WTC11 (cell line): Measurements from ENCODE around the gene CARMIL1. TPM values are rescaled to one million over a fixed set of nuclear protein-coding genes. Genes with fewer than 3 reads are reported as not detected.

Experiments used
- ATAC-seq: fragments of 200-7000 bp; cut with Tn5 transposase; 2 replicates; pipeline ENCODE4 v1.10.0; 2021; ENCODE audit warnings: mild to moderate bottlenecking, moderate library complexity
- CTCF ChIA-PET: fragments of 300-600 bp; sonication (Branson Sonifier 250); formaldehyde crosslinking; loops from one replicate; lab custom pipeline; 2021; ENCODE audit warnings: antibody characterized with exemption; lab: Charles Lee
- POLR2A ChIA-PET: fragments of 350-600 bp; sonication (Branson Sonifier 250); formaldehyde crosslinking; loops from one replicate; lab custom pipeline; 2021; ENCODE audit warnings: antibody characterized with exemption; lab: Charles Lee
- DNase-seq: peaks from one replicate; pipeline ENCODE4 v3.0.0; 2021; ENCODE audit warnings: low spot score
- H3K27ac Mint-ChIP-seq: 2 replicates; pipeline ENCODE4 v1.8.0; 2021; ENCODE audit warnings: mixed read lengths
- H3K27me3 Mint-ChIP-seq: 2 replicates; pipeline ENCODE4 v1.8.0; 2021; ENCODE audit warnings: low read depth, mild to moderate bottlenecking, moderate library complexity, mixed read lengths
- H3K36me3 Mint-ChIP-seq: 2 replicates; pipeline ENCODE4 v1.8.0; 2021; ENCODE audit warnings: mixed read lengths
- H3K4me1 Mint-ChIP-seq: 2 replicates; pipeline ENCODE4 v1.8.0; 2022; ENCODE audit warnings: mixed read lengths
- H3K4me3 Mint-ChIP-seq: 2 replicates; pipeline ENCODE4 v1.8.0; 2021; ENCODE audit warnings: mild to moderate bottlenecking, moderate library complexity, mixed read lengths
- H3K9me3 Mint-ChIP-seq: 2 replicates; pipeline ENCODE4 v1.8.0; 2021; ENCODE audit warnings: mixed read lengths
- ATF1 ChIP-seq: sonication (generic); formaldehyde crosslinking; IDR thresholded peaks from 2 replicates; pipeline ENCODE4 v1.8.1; 2023; ENCODE audit warnings: mild to moderate bottlenecking, moderate library complexity, missing genetic modification reagents
- ELF4 ChIP-seq: sonication (generic); formaldehyde crosslinking; IDR thresholded peaks from 2 replicates; pipeline ENCODE4 v1.8.1; 2022; ENCODE audit warnings: low read depth, mild to moderate bottlenecking, moderate library complexity, missing genetic modification reagents
- EMX1 ChIP-seq: fragments of 250-450 bp; sonication (Bioruptor Pico); IDR thresholded peaks from 2 replicates; pipeline ENCODE4 v1.8.0; 2021; ENCODE audit warnings: mild to moderate bottlenecking
- ESRRA ChIP-seq: sonication (generic); formaldehyde crosslinking; IDR thresholded peaks from 2 replicates; pipeline ENCODE4 v1.8.1; 2022; ENCODE audit warnings: mild to moderate bottlenecking, missing genetic modification reagents, borderline replicate concordance
- ETV6 ChIP-seq: sonication (generic); formaldehyde crosslinking; IDR thresholded peaks from 2 replicates; pipeline ENCODE4 v1.8.1; 2022; ENCODE audit warnings: mild to moderate bottlenecking, missing genetic modification reagents
- NFE2L1 ChIP-seq: sonication (generic); formaldehyde crosslinking; IDR thresholded peaks from 2 replicates; pipeline ENCODE4 v1.8.1; 2023; ENCODE audit warnings: missing genetic modification reagents
- NR1H2 ChIP-seq: sonication (generic); formaldehyde crosslinking; IDR thresholded peaks from 2 replicates; pipeline ENCODE4 v1.9.0; 2021; ENCODE audit warnings: mild to moderate bottlenecking, moderate library complexity, missing genetic modification reagents
- NR3C1 ChIP-seq: sonication (generic); formaldehyde crosslinking; conservative IDR thresholded peaks from 2 replicates; pipeline ENCODE4 v1.8.1; 2023; ENCODE audit warnings: low read depth, mild to moderate bottlenecking, missing genetic modification reagents
- SMAD4 ChIP-seq: sonication (generic); formaldehyde crosslinking; IDR thresholded peaks from 2 replicates; pipeline ENCODE4 v1.8.0; 2022; ENCODE audit warnings: mild to moderate bottlenecking, missing genetic modification reagents
- TEAD1 ChIP-seq: sonication (generic); formaldehyde crosslinking; IDR thresholded peaks from 2 replicates; pipeline ENCODE4 v1.8.0; 2022; ENCODE audit warnings: mild to moderate bottlenecking, missing genetic modification reagents
- ZNF138 ChIP-seq: sonication (generic); formaldehyde crosslinking; conservative IDR thresholded peaks from 2 replicates; pipeline ENCODE4 v1.8.1; 2022; ENCODE audit warnings: mild to moderate bottlenecking, moderate library complexity, missing genetic modification reagents
- ZNF219 ChIP-seq: sonication (generic); formaldehyde crosslinking; IDR thresholded peaks from 2 replicates; pipeline ENCODE4 v1.8.0; 2023; ENCODE audit warnings: missing genetic modification reagents, mild to moderate bottlenecking, borderline replicate concordance
- ZNF416 ChIP-seq: fragments of 250-450 bp; sonication (Bioruptor Pico); IDR thresholded peaks from 2 replicates; pipeline ENCODE4 v1.9.0; 2021; ENCODE audit warnings: mild to moderate bottlenecking, inconsistent platforms
- total RNA-seq: library from RNA; stranded (reverse); gene quantifications from 3 replicates; pipeline ENCODE4 v1.2.3, GENCODE V29; 2021
- TF ChIP-seq, protein P1 (sequence below): sonication (generic); formaldehyde crosslinking; IDR thresholded peaks from 2 replicates; pipeline ENCODE4 v1.8.1; 2022; ENCODE audit warnings: low read depth, missing genetic modification reagents, borderline replicate concordance
- TF ChIP-seq, protein P2 (sequence below): fragments of 250-450 bp; sonication (Bioruptor Pico); IDR thresholded peaks from 2 replicates; pipeline ENCODE4 v1.9.0; 2021; ENCODE audit warnings: mild to moderate bottlenecking
- TF ChIP-seq, protein P3 (sequence below): fragments of 250-450 bp; sonication (Bioruptor Pico); IDR thresholded peaks from 2 replicates; pipeline ENCODE4 v1.9.0; 2021; ENCODE audit warnings: moderate library complexity, mild to moderate bottlenecking, inconsistent platforms, borderline replicate concordance
- TF ChIP-seq, protein P4 (sequence below): sonication (generic); formaldehyde crosslinking; IDR thresholded peaks from 2 replicates; pipeline ENCODE4 v1.8.1; 2023; ENCODE audit warnings: mild to moderate bottlenecking, missing genetic modification reagents, borderline replicate concordance
- TF ChIP-seq, protein P5 (sequence below): sonication (generic); formaldehyde crosslinking; IDR thresholded peaks from 2 replicates; pipeline ENCODE4 v1.8.1; 2022; ENCODE audit warnings: mild to moderate bottlenecking, missing genetic modification reagents, moderate library complexity, borderline replicate concordance
- TF ChIP-seq, protein P6 (sequence below): sonication (generic); formaldehyde crosslinking; IDR thresholded peaks from 2 replicates; pipeline ENCODE4 v1.8.1; 2023; ENCODE audit warnings: mild to moderate bottlenecking, missing genetic modification reagents, moderate library complexity
- TF ChIP-seq, protein P7 (sequence below): sonication (generic); formaldehyde crosslinking; IDR thresholded peaks from 2 replicates; pipeline ENCODE4 v1.8.0; 2022; ENCODE audit warnings: mild to moderate bottlenecking, missing genetic modification reagents

The CARMIL1 gene
- total RNA-seq, 1 experiment from 2014 or later = 36.2 TPM

DNA sequence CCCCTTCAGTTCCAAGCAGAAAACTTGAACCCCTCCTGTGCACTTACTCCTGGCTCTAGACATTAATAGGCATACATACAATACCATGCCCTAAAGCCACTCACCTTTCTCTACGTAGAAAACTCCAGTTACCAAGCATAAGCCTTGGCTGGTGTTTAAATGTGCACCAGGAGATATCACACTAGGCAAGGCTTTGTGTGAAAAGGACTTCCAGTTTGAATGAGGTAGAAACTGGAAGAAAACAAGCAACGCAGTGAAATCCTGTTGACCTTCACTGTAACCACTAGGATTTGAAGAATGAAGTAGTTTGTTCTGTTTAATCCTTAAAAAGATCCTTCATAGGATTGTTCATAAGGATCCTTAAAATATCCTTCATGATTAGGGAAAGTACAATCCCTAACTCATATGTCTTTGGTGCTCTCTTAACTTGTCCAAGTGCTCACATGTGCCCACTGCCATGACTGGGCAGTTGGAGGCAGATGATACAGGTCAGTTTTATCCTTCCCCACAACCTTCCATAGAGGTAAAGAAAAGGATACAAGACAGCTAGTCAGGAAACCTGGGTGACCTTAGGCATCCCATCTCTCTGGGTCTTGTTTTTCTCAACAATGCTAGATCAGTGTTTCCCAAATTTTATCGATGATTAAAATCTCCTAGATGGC lies 363.6 kb downstream of the CARMIL1 start (continued):
- no peak for TF ChIP-seq TEAD1

DNA sequence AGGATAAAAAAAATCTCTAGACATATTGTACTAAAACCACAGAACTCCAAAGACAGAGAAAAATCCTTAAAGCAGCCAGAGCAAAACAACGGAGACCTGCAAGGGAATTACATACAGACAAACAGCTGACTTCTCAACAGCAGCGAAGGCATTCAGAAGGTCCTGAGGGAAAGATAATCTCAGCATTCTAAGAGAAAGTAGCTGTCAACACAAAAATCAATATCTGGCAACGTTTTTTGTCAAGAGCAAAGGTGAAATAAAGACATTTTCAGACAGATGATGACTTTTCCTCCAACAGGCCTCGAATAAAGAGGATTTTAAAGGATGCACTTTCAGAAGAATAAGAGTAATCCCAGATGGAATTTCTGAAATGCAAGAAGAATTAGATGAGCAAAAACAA lies 366.7 kb downstream of the CARMIL1 start:
- Mint-ChIP-seq H3K4me3 (no peak overlapping the region), H3K27ac (no peak overlapping the region), H3K4me1 (peaks cover 15% of the 10 kb centered on the region), H3K36me3 (no peaks in the 10 kb centered on the region), H3K9me3 (no peaks in the 10 kb centered on the region), H3K27me3 (peaks cover 43% of the 10 kb centered on the region)
- ChIA-PET POLR2A (no interaction called here), CTCF (no interaction called here)
- no peak for ATAC-seq
- TF ChIP-seq, protein P1, sequence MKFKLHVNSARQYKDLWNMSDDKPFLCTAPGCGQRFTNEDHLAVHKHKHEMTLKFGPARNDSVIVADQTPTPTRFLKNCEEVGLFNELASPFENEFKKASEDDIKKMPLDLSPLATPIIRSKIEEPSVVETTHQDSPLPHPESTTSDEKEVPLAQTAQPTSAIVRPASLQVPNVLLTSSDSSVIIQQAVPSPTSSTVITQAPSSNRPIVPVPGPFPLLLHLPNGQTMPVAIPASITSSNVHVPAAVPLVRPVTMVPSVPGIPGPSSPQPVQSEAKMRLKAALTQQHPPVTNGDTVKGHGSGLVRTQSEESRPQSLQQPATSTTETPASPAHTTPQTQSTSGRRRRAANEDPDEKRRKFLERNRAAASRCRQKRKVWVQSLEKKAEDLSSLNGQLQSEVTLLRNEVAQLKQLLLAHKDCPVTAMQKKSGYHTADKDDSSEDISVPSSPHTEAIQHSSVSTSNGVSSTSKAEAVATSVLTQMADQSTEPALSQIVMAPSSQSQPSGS (CRISPR knock-in tag) = no peak
- TF ChIP-seq SMAD4 (CRISPR knock-in tag) (no peak), ETV6 (CRISPR knock-in tag) (no peak), EMX1 (CRISPR knock-in tag) (no peak), ZNF138 (no peak), ZNF416 (CRISPR knock-in tag) (no peak), ATF1 (CRISPR knock-in tag) (no peak), ELF4 (CRISPR knock-in tag) (no peak), NR3C1 (no peak), ZNF219 (CRISPR knock-in tag) (no peak), NFE2L1 (no peak), ESRRA (CRISPR knock-in tag) (no peak)
- TF ChIP-seq, protein P2, sequence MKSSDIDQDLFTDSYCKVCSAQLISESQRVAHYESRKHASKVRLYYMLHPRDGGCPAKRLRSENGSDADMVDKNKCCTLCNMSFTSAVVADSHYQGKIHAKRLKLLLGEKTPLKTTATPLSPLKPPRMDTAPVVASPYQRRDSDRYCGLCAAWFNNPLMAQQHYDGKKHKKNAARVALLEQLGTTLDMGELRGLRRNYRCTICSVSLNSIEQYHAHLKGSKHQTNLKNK (CRISPR knock-in tag) = no peak
- TF ChIP-seq, protein P3, sequence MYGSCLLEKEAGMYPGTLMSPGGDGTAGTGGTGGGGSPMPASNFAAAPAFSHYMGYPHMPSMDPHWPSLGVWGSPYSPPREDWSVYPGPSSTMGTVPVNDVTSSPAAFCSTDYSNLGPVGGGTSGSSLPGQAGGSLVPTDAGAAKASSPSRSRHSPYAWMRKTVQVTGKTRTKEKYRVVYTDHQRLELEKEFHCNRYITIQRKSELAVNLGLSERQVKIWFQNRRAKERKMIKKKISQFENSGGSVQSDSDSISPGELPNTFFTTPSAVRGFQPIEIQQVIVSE (CRISPR knock-in tag) = no peak
- no peak for DNase-seq

DNA sequence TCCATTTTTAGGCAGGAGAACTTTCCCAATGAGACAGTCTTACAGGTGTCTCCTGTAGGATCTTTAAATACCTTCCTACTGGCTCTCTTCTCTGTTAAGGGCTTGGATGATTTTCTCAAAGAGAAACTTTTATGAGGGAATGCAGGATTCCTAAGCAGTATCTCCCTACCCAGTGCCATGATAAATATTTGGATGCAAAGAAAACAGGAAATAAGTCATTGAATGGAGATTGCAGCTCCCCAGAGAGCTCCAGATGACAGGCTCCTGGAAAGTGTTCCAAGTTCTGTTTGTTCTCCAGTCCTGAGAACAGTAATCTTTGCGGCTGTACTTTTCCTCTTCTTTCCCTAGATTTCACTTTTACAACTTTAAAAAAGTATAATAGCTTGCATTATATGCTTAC lies 370.4 kb downstream of the CARMIL1 start:
- Mint-ChIP-seq H3K9me3 (no peaks in the 10 kb centered on the region), H3K27me3 (peaks cover 46% of the 10 kb centered on the region), H3K27ac (no peak overlapping the region), H3K36me3 (no peaks in the 10 kb centered on the region), H3K4me3 (no peak overlapping the region), H3K4me1 (peaks cover 20% of the 10 kb centered on the region)
- ATAC-seq (no peak), DNase-seq (no peak)
- TF ChIP-seq ZNF138 = no peak
- no peak for TF ChIP-seq NR3C1
- CTCF ChIA-PET = no interaction called here
- POLR2A ChIA-PET = no interaction called here

DNA sequence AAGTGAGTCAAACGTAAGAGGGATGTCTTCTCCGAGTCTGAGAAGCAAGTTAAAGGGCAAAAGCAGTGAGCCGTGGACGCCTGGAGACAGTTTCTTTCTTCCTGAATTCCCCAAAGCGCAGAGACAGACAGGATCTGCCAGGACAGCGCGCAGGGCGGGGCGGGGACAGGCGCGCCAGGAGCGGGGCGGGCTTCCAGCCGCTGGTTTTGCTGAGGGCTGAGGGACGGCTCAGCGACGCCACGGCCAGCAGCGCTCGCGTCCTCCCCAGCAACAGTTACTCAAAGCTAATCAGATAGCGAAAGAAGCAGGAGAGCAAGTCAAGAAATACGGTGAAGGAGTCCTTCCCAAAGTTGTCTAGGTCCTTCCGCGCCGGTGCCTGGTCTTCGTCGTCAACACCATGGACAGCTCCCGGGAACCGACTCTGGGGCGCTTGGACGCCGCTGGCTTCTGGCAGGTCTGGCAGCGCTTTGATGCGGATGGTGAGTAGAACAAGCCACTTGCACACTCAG lies 372.9 kb downstream of the CARMIL1 start, which contains the start of gene SCGN:
SCGN (plus strand) TSS at position 209 of the 509 bp plus-strand sequence; CDS start at position 398, 189 bp downstream.
- peaks cover 50% of the 10 kb centered on the region for H3K27me3 Mint-ChIP-seq
- peak within 1 kb of the TSS; percentile 68 for H3K4me3 Mint-ChIP-seq
- ChIA-PET POLR2A (interaction anchor here (1.1 kb wide), 1 partner anchor 11 kb away, joined by 3 read pairs; no protein-coding TSS in a partner anchor), CTCF (interaction anchor here (1.0 kb wide), 2 partner anchors 230 to 428 kb away, joined by 3 to 5 read pairs; no protein-coding TSS in a partner anchor)
- H3K9me3 Mint-ChIP-seq = no peaks in the 10 kb centered on the region
- H3K4me1 Mint-ChIP-seq = peaks cover 20% of the 10 kb centered on the region
- DNase-seq = peak; percentile 85
- peak; percentile 96 for ATAC-seq
- no peak within 1 kb of the TSS for H3K27ac Mint-ChIP-seq
- H3K36me3 Mint-ChIP-seq = no peaks in the 10 kb centered on the region
- TF ChIP-seq NFE2L1 (peak; percentile 91), NR1H2 (no peak)
- TF ChIP-seq, protein P4, sequence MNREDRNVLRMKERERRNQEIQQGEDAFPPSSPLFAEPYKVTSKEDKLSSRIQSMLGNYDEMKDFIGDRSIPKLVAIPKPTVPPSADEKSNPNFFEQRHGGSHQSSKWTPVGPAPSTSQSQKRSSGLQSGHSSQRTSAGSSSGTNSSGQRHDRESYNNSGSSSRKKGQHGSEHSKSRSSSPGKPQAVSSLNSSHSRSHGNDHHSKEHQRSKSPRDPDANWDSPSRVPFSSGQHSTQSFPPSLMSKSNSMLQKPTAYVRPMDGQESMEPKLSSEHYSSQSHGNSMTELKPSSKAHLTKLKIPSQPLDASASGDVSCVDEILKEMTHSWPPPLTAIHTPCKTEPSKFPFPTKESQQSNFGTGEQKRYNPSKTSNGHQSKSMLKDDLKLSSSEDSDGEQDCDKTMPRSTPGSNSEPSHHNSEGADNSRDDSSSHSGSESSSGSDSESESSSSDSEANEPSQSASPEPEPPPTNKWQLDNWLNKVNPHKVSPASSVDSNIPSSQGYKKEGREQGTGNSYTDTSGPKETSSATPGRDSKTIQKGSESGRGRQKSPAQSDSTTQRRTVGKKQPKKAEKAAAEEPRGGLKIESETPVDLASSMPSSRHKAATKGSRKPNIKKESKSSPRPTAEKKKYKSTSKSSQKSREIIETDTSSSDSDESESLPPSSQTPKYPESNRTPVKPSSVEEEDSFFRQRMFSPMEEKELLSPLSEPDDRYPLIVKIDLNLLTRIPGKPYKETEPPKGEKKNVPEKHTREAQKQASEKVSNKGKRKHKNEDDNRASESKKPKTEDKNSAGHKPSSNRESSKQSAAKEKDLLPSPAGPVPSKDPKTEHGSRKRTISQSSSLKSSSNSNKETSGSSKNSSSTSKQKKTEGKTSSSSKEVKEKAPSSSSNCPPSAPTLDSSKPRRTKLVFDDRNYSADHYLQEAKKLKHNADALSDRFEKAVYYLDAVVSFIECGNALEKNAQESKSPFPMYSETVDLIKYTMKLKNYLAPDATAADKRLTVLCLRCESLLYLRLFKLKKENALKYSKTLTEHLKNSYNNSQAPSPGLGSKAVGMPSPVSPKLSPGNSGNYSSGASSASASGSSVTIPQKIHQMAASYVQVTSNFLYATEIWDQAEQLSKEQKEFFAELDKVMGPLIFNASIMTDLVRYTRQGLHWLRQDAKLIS = peak; percentile 82; the same call in 1 of the 2 replicates
- TF ChIP-seq, protein P5, sequence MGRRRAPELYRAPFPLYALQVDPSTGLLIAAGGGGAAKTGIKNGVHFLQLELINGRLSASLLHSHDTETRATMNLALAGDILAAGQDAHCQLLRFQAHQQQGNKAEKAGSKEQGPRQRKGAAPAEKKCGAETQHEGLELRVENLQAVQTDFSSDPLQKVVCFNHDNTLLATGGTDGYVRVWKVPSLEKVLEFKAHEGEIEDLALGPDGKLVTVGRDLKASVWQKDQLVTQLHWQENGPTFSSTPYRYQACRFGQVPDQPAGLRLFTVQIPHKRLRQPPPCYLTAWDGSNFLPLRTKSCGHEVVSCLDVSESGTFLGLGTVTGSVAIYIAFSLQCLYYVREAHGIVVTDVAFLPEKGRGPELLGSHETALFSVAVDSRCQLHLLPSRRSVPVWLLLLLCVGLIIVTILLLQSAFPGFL = peak; percentile 89; the same call in 1 of the 2 replicates
- TF ChIP-seq, protein P6, sequence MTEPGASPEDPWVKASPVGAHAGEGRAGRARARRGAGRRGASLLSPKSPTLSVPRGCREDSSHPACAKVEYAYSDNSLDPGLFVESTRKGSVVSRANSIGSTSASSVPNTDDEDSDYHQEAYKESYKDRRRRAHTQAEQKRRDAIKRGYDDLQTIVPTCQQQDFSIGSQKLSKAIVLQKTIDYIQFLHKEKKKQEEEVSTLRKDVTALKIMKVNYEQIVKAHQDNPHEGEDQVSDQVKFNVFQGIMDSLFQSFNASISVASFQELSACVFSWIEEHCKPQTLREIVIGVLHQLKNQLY (CRISPR knock-in tag) = 0 out of 2 replicates have a peak, but pooled peaks have one; percentile 43
- TF ChIP-seq, protein P7, sequence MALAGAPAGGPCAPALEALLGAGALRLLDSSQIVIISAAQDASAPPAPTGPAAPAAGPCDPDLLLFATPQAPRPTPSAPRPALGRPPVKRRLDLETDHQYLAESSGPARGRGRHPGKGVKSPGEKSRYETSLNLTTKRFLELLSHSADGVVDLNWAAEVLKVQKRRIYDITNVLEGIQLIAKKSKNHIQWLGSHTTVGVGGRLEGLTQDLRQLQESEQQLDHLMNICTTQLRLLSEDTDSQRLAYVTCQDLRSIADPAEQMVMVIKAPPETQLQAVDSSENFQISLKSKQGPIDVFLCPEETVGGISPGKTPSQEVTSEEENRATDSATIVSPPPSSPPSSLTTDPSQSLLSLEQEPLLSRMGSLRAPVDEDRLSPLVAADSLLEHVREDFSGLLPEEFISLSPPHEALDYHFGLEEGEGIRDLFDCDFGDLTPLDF (CRISPR knock-in tag) = 0 out of 2 replicates have a peak, but pooled peaks have one; percentile 57
